SK-N-SH treated with all-trans-retinoic acid at 6 μM for 48 hours (cell line): Measurements from ENCODE around the gene MTMR3.

Experiments
- ATAC-seq: fragments of 200-7000 bp; cut with Tn5 transposase; 3 replicates; pipeline ENCODE4 v1.9.1; 2020; ENCODE audit warnings: mild to moderate bottlenecking, moderate library complexity
- ARNTL ChIP-seq: fragments of 450-650 bp; formaldehyde crosslinking; IDR thresholded peaks from 2 replicates; pipeline ENCODE4 v1.5.0; 2020; ENCODE audit warnings: low read depth, mild to moderate bottlenecking, moderate library complexity, borderline replicate concordance
- BACH2 ChIP-seq: fragments of 250-450 bp; sonication (Bioruptor Pico); IDR thresholded peaks from 2 replicates; pipeline ENCODE4 v1.9.0; 2021; ENCODE audit warnings: mild to moderate bottlenecking, borderline replicate concordance
- CREB5 ChIP-seq: fragments of 250-450 bp; sonication (Bioruptor Pico); IDR thresholded peaks from 2 replicates; pipeline ENCODE4 v1.5.1; 2020; ENCODE audit warnings: low read depth, mild to moderate bottlenecking, moderate library complexity
- CSDC2 ChIP-seq: fragments of 250-450 bp; sonication (Bioruptor Pico); IDR thresholded peaks from 2 replicates; pipeline ENCODE4 v1.5.0; 2020; ENCODE audit warnings: mild to moderate bottlenecking, moderate library complexity
- CSRNP3 ChIP-seq: fragments of 250-450 bp; sonication (Bioruptor Pico); IDR thresholded peaks from 2 replicates; pipeline ENCODE4 v1.5.1; 2021; ENCODE audit warnings: mild to moderate bottlenecking, moderate library complexity
- ESRRG ChIP-seq: fragments of 250-450 bp; sonication (Bioruptor Pico); IDR thresholded peaks from 2 replicates; pipeline ENCODE4 v1.6.1; 2021; ENCODE audit warnings: mild to moderate bottlenecking
- ISL1 ChIP-seq: fragments of 250-450 bp; sonication (Bioruptor Pico); IDR thresholded peaks from 2 replicates; pipeline ENCODE4 v2.1.2; 2022; ENCODE audit warnings: mild to moderate bottlenecking, moderate library complexity
- OSR1 ChIP-seq: fragments of 250-450 bp; sonication (Bioruptor Pico); IDR thresholded peaks from 2 replicates; pipeline ENCODE4 v1.8.0; 2022; ENCODE audit warnings: moderate library complexity, mild to moderate bottlenecking, inconsistent platforms
- POU6F1 ChIP-seq: fragments of 250-450 bp; sonication (Bioruptor Pico); IDR thresholded peaks from 2 replicates; pipeline ENCODE4 v1.8.0; 2021; ENCODE audit warnings: low read depth, mild to moderate bottlenecking, moderate library complexity, borderline replicate concordance
- PPARA ChIP-seq: fragments of 250-450 bp; sonication (Bioruptor Pico); IDR thresholded peaks from 2 replicates; pipeline ENCODE4 v1.5.0; 2020; ENCODE audit warnings: mild to moderate bottlenecking, borderline replicate concordance
- RARB ChIP-seq: fragments of 250-450 bp; sonication (Bioruptor Pico); IDR thresholded peaks from 2 replicates; pipeline ENCODE4 v1.8.0; 2021; ENCODE audit warnings: mild to moderate bottlenecking, moderate library complexity
- TCF4 ChIP-seq: fragments of 250-450 bp; sonication (Bioruptor Pico); IDR thresholded peaks from 2 replicates; pipeline ENCODE4 v1.8.0; 2021; ENCODE audit warnings: mild to moderate bottlenecking, moderate library complexity, borderline replicate concordance
- TOX ChIP-seq: fragments of 250-450 bp; sonication (Bioruptor Pico); IDR thresholded peaks from 2 replicates; pipeline ENCODE4 v1.8.0; 2021; ENCODE audit warnings: mild to moderate bottlenecking, moderate library complexity, borderline replicate concordance
- TSHZ2 ChIP-seq: fragments of 250-450 bp; sonication (Bioruptor Pico); IDR thresholded peaks from 2 replicates; pipeline ENCODE4 v1.5.0; 2020; ENCODE audit warnings: mild to moderate bottlenecking, moderate library complexity
- ZC3H10 ChIP-seq: fragments of 250-450 bp; sonication (Bioruptor Pico); IDR thresholded peaks from 2 replicates; pipeline ENCODE4 v1.5.1; 2021; ENCODE audit warnings: mild to moderate bottlenecking, moderate library complexity
- ZFP30 ChIP-seq: fragments of 450-650 bp; formaldehyde crosslinking; IDR thresholded peaks from 2 replicates; pipeline ENCODE4 v1.5.0; 2022; ENCODE audit warnings: mild to moderate bottlenecking, moderate library complexity
- ZNF565 ChIP-seq: fragments of 450-650 bp; formaldehyde crosslinking; conservative IDR thresholded peaks from 2 replicates; pipeline ENCODE4 v1.5.0; 2020; ENCODE audit warnings: low read depth, mild to moderate bottlenecking, moderate library complexity
- ZNF70 ChIP-seq: fragments of 450-650 bp; formaldehyde crosslinking; IDR thresholded peaks from 2 replicates; pipeline ENCODE4 v1.5.0; 2020; ENCODE audit warnings: mild to moderate bottlenecking, moderate library complexity
- ZNF8 ChIP-seq: fragments of 450-650 bp; formaldehyde crosslinking; IDR thresholded peaks from 2 replicates; pipeline ENCODE4 v1.5.0; 2020; ENCODE audit warnings: mild to moderate bottlenecking, moderate library complexity

Gene MTMR3

GRCh38 chr22:29886596-29886995 is 3.6 kb downstream of the MTMR3 start:
- no peak for TF ChIP-seq CREB5
- no peak for TF ChIP-seq PPARA
- TF ChIP-seq CSRNP3 (CRISPR knock-in tag): no peak
- TF ChIP-seq TCF4 (CRISPR knock-in tag): no peak
- TF ChIP-seq, all 23 proteins: peak for 0
- no peak for ATAC-seq

GRCh38 chr22:29887358-29887757 is 4.4 kb downstream of the MTMR3 start:
- TF ChIP-seq TSHZ2 (CRISPR knock-in tag) (no peak), ZFP30 (CRISPR knock-in tag) (no peak), RARB (no peak), ZNF565 (CRISPR knock-in tag) (no peak)

GRCh38 chr22:29890760-29891159 is 7.8 kb downstream of the MTMR3 start:
- no peak for TF ChIP-seq TCF4 (CRISPR knock-in tag)
- TF ChIP-seq CSDC2 (CRISPR knock-in tag): no peak
- TF ChIP-seq RARB: no peak
- TF ChIP-seq ISL1 (CRISPR knock-in tag): no peak
- no peak for ATAC-seq

More at GRCh38 chr22:29887358-29887757, 4.4 kb downstream of the MTMR3 start:
- ATAC-seq: no peak

GRCh38 chr22:29892315-29893156 is 9.6 kb downstream of the MTMR3 start:
- ATAC-seq: no peak
- TF ChIP-seq BACH2 (CRISPR knock-in tag): no peak
- no peak for TF ChIP-seq ZC3H10 (CRISPR knock-in tag)
- TF ChIP-seq OSR1: no peak
- no peak for TF ChIP-seq RARB
- TF ChIP-seq TCF4 (CRISPR knock-in tag): no peak
- TF ChIP-seq ESRRG: no peak
- no peak for TF ChIP-seq POU6F1 (CRISPR knock-in tag)

GRCh38 chr22:29901354-29901753 is 18.4 kb downstream of the MTMR3 start:
- no peak for TF ChIP-seq OSR1
- TF ChIP-seq BACH2 (CRISPR knock-in tag): no peak
- no peak for TF ChIP-seq ZFP30 (CRISPR knock-in tag)
- TF ChIP-seq ZNF8 (CRISPR knock-in tag): no peak
- no peak for TF ChIP-seq ISL1 (CRISPR knock-in tag)
- no peak for TF ChIP-seq RARB
- TF ChIP-seq TSHZ2 (CRISPR knock-in tag): no peak
- TF ChIP-seq ESRRG: no peak
- no peak for TF ChIP-seq ZNF565 (CRISPR knock-in tag)
- TF ChIP-seq CREB5: no peak
- no peak for TF ChIP-seq TOX (CRISPR knock-in tag)
- no peak for TF ChIP-seq ZNF70
- no peak for TF ChIP-seq ZC3H10 (CRISPR knock-in tag)
- TF ChIP-seq ARNTL (CRISPR knock-in tag): no peak
- no peak for TF ChIP-seq CSDC2 (CRISPR knock-in tag)
- ATAC-seq: no peak
